Measurements from ENCODE around the gene PLA2G12B. TPM values are rescaled to one million over a fixed set of nuclear protein-coding genes. Genes with fewer than 3 reads are reported as not detected.
"Not testable (repeated sequence)": the region's sequence is repeated elsewhere in the genome, so short reads cannot be mapped to it uniquely, and the experiment has no call there.

The PLA2G12B gene
- total RNA-seq, 2 experiments from 2014 or later = not detected

- Histone ChIP-seq H3K36me3 (ENCODE audit: insufficient read depth, low read length) (no peaks in the 10 kb centered on the region), H3K27ac (ENCODE audit: low read depth in 1 of 2, low read length in 2 of 2) (no peak overlapping the region), H3K9me3 (ENCODE audit: control insufficient read depth in 1 of 2, insufficient read depth in 1 of 2, low read length in 2 of 2) (peaks cover 3 to 8% of the 10 kb centered on the region in 2 experiments), H3K4me1 (ENCODE audit: insufficient read depth, low read length) (no peaks in the 10 kb centered on the region), H3K4me3 (ENCODE audit: low read length) (no peak overlapping the region), H3K27me3 (ENCODE audit: control insufficient read depth in 1 of 2, insufficient read depth in 2 of 2, low read length in 2 of 2) (peaks cover 0 to 2% of the 10 kb centered on the region in 2 experiments)
- CTCF ChIA-PET = no interaction called here
- intact Hi-C loops (cut with DNase I, micrococcal nuclease) = no loop called here
- no peaks in the 10 kb centered on the region for H3K4me1 Mint-ChIP-seq (ENCODE audit: low read depth)
- H3K27me3 Mint-ChIP-seq = peaks cover 4% of the 10 kb centered on the region
- H3K27ac Mint-ChIP-seq = no peak overlapping the region
- no peak for TF ChIP-seq CTCF (IDR thresholded peaks at IDR 0.05)
- H3K4me3 Mint-ChIP-seq = no peak overlapping the region
- peaks cover 2% of the 10 kb centered on the region for H3K9me3 Mint-ChIP-seq
- no peaks in the 10 kb centered on the region for H3K36me3 Mint-ChIP-seq (ENCODE audit: low read depth)
- POLR2A ChIA-PET = no interaction called here
- no peak for ATAC-seq (ENCODE audit: poor library complexity)
- DNase-seq = no peak
Observed at GRCh38 chr10:72918352-72918751, 36.3 kb downstream of the PLA2G12B start.

DNA sequence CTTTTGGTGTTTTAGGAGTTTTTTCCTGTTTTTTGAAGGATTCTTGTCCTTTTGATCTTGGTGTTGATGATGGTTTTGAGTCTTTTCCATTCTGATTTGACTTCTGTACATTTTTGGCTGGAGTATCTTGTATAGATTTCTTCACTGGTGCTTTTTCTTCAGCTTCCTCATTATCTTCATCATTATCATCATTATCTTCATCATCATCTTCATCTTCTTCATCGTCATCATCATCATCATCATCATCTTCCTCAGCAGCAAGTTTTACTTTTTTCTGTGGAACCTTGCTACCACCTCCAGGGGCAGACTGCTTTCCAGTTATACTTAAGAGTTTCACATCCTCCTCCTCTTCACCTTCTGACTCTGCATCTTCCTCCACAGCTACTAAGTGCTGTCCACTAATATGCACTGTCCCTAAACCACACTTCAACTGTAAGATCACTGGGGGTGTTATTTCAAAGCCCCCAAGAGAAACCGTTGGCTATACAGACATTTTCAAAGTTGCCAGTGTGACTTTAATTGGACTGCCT is 36.7 kb downstream of the PLA2G12B start:
- H3K27ac Mint-ChIP-seq; H3K9me3 Mint-ChIP-seq; H3K36me3 ChIP-seq (ENCODE audit: insufficient read depth, low read length); H3K4me1 Mint-ChIP-seq (ENCODE audit: low read depth); H3K27me3 Mint-ChIP-seq; H3K27ac ChIP-seq (ENCODE audit: low read depth in 1 of 2, low read length in 2 of 2); DNase-seq; H3K4me3 Mint-ChIP-seq; H3K9me3 ChIP-seq (ENCODE audit: control insufficient read depth in 1 of 2, insufficient read depth in 1 of 2, low read length in 2 of 2); ATAC-seq (ENCODE audit: poor library complexity); H3K27me3 ChIP-seq (ENCODE audit: control insufficient read depth in 1 of 2, insufficient read depth in 2 of 2, low read length in 2 of 2); POLR2A ChIA-PET; CTCF ChIA-PET; intact Hi-C loops (cut with DNase I, micrococcal nuclease); H3K36me3 Mint-ChIP-seq (ENCODE audit: low read depth); H3K4me3 ChIP-seq (ENCODE audit: low read length); H3K4me1 ChIP-seq (ENCODE audit: insufficient read depth, low read length): not testable (repeated sequence)

- CTCF ChIA-PET; H3K27ac Mint-ChIP-seq; POLR2A ChIA-PET; DNase-seq; H3K27me3 Mint-ChIP-seq; intact Hi-C loops (cut with DNase I, micrococcal nuclease); H3K27me3 ChIP-seq (ENCODE audit: control insufficient read depth in 1 of 2, insufficient read depth in 2 of 2, low read length in 2 of 2); ATAC-seq (ENCODE audit: poor library complexity); H3K9me3 Mint-ChIP-seq; H3K9me3 ChIP-seq (ENCODE audit: control insufficient read depth in 1 of 2, insufficient read depth in 1 of 2, low read length in 2 of 2); H3K36me3 Mint-ChIP-seq (ENCODE audit: low read depth); H3K4me3 ChIP-seq (ENCODE audit: low read length); H3K36me3 ChIP-seq (ENCODE audit: insufficient read depth, low read length); H3K27ac ChIP-seq (ENCODE audit: low read depth in 1 of 2, low read length in 2 of 2); H3K4me1 Mint-ChIP-seq (ENCODE audit: low read depth); H3K4me3 Mint-ChIP-seq; H3K4me1 ChIP-seq (ENCODE audit: insufficient read depth, low read length): not testable (repeated sequence)
Observed at GRCh38 chr10:72917201-72917600, 37.4 kb downstream of the PLA2G12B start.

- CTCF ChIA-PET = no interaction called here
- intact Hi-C loops (cut with DNase I, micrococcal nuclease) = no loop called here
- Histone ChIP-seq H3K36me3 (ENCODE audit: insufficient read depth, low read length) (no peaks in the 10 kb centered on the region), H3K27me3 (ENCODE audit: control insufficient read depth in 1 of 2, insufficient read depth in 2 of 2, low read length in 2 of 2) (no peaks in the 10 kb centered on the region), H3K4me3 (ENCODE audit: low read length) (no peak overlapping the region), H3K9me3 (ENCODE audit: control insufficient read depth in 1 of 2, insufficient read depth in 1 of 2, low read length in 2 of 2) (no peaks in the 10 kb centered on the region), H3K27ac (ENCODE audit: low read depth in 1 of 2, low read length in 2 of 2) (no peak overlapping the region), H3K4me1 (ENCODE audit: insufficient read depth, low read length) (no peaks in the 10 kb centered on the region)
- Mint-ChIP-seq H3K27ac (no peak overlapping the region), H3K4me1 (ENCODE audit: low read depth) (no peaks in the 10 kb centered on the region), H3K4me3 (no peak overlapping the region), H3K27me3 (no peaks in the 10 kb centered on the region), H3K36me3 (ENCODE audit: low read depth) (no peaks in the 10 kb centered on the region), H3K9me3 (no peaks in the 10 kb centered on the region)
- TF ChIP-seq CTCF (IDR thresholded peaks at IDR 0.05) = no peak
- ATAC-seq (ENCODE audit: poor library complexity) (no peak), DNase-seq (no peak)
- POLR2A ChIA-PET = no interaction called here
Observed at GRCh38 chr10:72913287-72913686, 41.3 kb downstream of the PLA2G12B start.

Data from CD4-positive, alpha-beta T cell (primary cell).